GM10248 (cell line): Measurements from ENCODE around the gene MDH1.
"Not testable (repeated sequence)": the region's sequence is repeated elsewhere in the genome, so short reads cannot be mapped to it uniquely, and the experiment has no call there.

Experiments used
- CTCF ChIA-PET: fragments of 300-600 bp; sonication (Branson Sonifier 250); formaldehyde crosslinking; extraction: SDS; loops from one replicate; lab custom pipeline; 2021; ENCODE audit warnings: antibody characterized with exemption; lab: Yijun Ruan, JAX
- POLR2A ChIA-PET: fragments of 350-650 bp; sonication (Branson Sonifier 250); formaldehyde crosslinking; extraction: SDS; loops from one replicate; lab custom pipeline; 2020; ENCODE audit warnings: antibody characterized with exemption; lab: Yijun Ruan, JAX
- DNase-seq: peaks from one replicate; pipeline ENCODE4 v3.0.0; 2012; ENCODE audit errors: extremely low spot score
- CTCF ChIP-seq: IDR thresholded peaks from 2 replicates; pipeline ENCODE4 v1.5.1; 2012; ENCODE audit warnings: mild to moderate bottlenecking, low read depth; ENCODE audit errors: extremely low read depth, missing control alignments, control extremely low read depth

MDH1 gene

DNA sequence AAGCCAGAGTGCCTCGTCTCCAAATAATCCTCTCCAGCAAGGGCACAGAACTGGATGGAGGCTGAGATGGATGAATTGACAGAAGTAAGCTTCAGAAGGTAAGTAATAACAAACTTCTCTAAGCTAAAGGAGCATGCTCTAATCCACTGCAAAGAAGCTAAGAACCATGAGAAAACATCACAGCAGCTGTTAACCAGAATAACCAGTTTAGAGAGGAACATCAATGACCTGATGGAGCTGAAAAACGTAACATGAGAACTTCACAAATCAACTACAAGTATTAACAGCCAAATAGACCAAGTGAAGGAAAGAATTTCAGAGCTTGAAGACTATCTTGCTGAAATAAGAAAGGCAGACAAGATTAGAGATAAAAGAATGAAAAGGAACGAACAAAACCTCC lies 32.8 kb upstream of the MDH1 start:
- no peak for DNase-seq
- TF ChIP-seq CTCF = no peak
- CTCF ChIA-PET = no interaction called here
- POLR2A ChIA-PET = no interaction called here

DNA sequence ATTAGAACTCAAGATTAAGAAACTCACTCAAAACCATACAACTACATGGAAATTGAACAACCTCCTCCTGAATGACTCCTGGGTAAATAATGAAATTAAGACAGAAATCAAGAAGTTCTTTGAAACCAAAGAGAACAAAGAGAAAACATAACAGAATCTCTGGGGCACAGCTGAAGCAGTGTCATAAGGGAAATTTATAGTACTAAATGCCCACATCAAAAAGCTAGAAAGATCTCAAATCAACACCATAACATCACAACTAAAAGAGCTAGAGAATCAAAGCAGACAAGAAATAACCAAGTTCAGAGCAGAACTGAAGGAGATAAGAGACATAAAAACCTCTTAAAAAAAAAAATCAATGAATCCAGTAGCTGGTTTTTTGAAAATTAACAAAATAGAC lies 30.9 kb upstream of the MDH1 start:
- DNase-seq, POLR2A ChIA-PET: not testable (repeated sequence)
- CTCF ChIA-PET = interaction anchor here (1.2 to 1.3 kb wide), 2 partner anchors 12 to 69 kb away, joined by 3 read pairs; no protein-coding TSS in a partner anchor

- CTCF ChIA-PET = interaction anchor here (1.2 kb wide), 1 partner anchor 11 kb away, joined by 3 read pairs; no protein-coding TSS in a partner anchor
Observed at GRCh38 chr2:63558922-63559321, 29.8 kb upstream of the MDH1 start.

DNA sequence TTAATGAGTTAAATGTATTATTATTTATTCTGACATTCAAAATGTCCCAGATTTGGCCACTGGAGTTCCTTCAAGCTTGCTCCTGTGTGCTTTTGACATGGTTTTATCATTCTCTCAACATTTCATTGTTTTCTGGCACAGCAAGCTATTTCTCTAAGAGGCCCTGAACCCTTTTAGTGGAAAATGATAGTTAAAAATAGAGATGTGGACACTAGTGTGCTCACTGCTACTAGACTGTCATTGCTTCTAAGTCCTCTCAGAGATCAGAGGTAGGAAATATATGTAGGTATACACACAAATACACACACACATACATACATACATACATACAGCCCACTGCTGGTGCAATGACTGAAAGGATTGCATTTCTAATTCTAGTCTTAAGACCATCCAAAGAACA lies 26.0 kb upstream of the MDH1 start:
- CTCF ChIA-PET = interaction anchor here (1.2 kb wide), 1 partner anchor 19 kb away, joined by 3 read pairs; no protein-coding TSS in a partner anchor

More at GRCh38 chr2:63558922-63559321, 29.8 kb upstream of the MDH1 start:
- DNase-seq, POLR2A ChIA-PET: not testable (repeated sequence)

DNA sequence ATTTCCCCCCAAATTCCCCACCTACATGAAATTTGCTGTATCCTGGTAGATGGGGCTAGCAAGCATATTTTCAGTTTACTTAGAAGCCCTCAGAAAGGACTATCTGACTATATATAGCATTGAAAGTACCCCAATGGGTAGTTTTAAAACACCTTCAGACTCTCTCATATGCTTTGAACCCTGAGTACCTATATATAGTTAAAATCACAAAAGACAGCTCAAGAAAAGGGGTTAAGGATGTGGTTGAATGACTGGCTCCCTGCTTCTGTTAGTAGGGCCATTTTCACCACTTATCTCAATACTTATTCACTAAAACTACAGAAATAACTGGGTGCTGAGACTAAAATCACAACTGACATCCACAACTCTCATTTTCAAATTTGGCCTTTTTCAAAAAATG lies 19.0 kb upstream of the MDH1 start:
- peak; percentile 13 for DNase-seq
- ChIA-PET CTCF (interaction anchor here (1.0 kb wide), 1 partner anchor 11 kb away, joined by 3 read pairs; no protein-coding TSS in a partner anchor), POLR2A (no interaction called here)
- TF ChIP-seq CTCF = no peak

More for the DNA sequence above, 26.0 kb upstream of the MDH1 start:
- POLR2A ChIA-PET = no interaction called here
- no peak for DNase-seq
- TF ChIP-seq CTCF = no peak

DNA sequence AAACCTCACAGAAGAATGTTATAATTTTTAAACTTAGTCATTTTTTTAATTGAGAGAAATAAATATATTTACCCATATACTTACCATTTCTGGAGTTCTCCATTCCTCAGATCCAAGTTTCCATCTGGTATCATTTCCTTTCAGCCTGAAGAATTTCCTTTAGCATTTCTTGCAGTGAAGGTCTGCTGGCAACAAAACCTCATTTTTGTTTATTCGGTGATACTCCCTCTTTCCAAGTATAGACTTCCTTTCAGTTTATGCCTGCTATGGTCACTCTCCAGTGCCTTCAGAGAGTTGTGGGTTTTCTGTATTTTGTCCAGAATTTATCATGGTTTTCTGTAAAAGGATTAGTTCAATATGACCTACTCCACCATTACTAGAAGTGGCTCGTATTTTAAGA lies 17.5 kb upstream of the MDH1 start:
- DNase-seq = no peak
- ChIA-PET CTCF (no interaction called here), POLR2A (no interaction called here)
- TF ChIP-seq CTCF = no peak

DNA sequence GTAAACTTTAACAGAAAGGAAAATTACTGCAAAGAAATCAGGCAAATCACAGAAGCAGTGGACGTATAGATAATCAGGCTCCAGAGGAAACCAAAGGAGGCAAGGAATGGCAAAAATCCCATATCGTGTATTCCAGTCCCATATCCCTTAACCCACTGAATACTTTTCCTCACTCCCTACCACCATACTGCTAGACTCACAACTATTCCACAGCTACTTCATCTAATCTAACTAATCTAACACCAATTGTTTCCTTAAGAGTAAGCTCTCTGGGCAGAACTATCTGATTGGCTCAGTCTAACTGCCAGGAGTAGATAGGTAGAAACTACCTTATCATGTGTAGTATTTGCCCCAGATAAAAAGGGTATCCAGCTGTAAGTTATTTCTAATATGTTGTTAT lies 16.8 kb upstream of the MDH1 start:
- no peak for TF ChIP-seq CTCF
- ChIA-PET POLR2A (no interaction called here), CTCF (interaction anchor here (0.9 kb wide), 1 partner anchor 13 kb away, joined by 3 read pairs; no protein-coding TSS in a partner anchor)
- DNase-seq = no peak

DNA sequence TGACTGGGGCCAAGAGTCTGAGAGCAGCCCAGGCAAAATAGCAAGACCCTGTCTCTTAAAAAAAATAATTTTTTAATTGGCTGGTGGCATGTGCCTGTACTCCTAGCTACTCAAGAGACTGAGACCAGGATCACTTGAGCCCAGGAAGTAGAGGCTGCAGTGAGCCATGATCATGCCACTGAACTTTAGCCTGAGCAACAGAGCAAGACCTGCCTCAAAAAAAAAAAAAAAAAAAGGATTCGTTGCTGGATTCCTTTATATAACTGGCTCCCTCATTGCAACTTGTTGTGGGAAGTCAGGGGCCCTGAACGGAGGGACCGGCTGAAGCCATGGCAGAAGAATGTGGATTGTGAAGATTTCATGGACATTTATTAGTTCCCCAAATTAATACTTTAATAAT lies 15.7 kb upstream of the MDH1 start:
- POLR2A ChIA-PET, DNase-seq, CTCF ChIA-PET: not testable (repeated sequence)

- POLR2A ChIA-PET, CTCF ChIA-PET, DNase-seq: not testable (repeated sequence)
Observed at GRCh38 chr2:63573726-63574345, 14.9 kb upstream of the MDH1 start.
